T-helper 2 cell treated with Interferon-gamma antibody and Interleukin-4, amounts not matched to agents 5 μg/mL and 100 μg/mL, for 36 hours (primary cell): ENCODE measurements around the gene HOXC12.

Experiments used
- DNase-seq: peaks from one replicate; pipeline ENCODE4 v3.0.0; 2021; ENCODE audit warnings: low spot score
- H3K27ac Mint-ChIP-seq: one replicate; pipeline ENCODE4 v1.8.0; 2021; ENCODE audit warnings: mild to moderate bottlenecking, mixed read lengths
- H3K27me3 Mint-ChIP-seq: one replicate; pipeline ENCODE4 v1.8.0; 2021; ENCODE audit warnings: low read depth, mixed read lengths
- H3K36me3 Mint-ChIP-seq: one replicate; pipeline ENCODE4 v1.8.0; 2021; ENCODE audit warnings: low read depth, mixed read lengths
- H3K4me1 Mint-ChIP-seq: one replicate; pipeline ENCODE4 v1.8.0; 2021; ENCODE audit warnings: low read depth, mixed read lengths
- H3K4me3 Mint-ChIP-seq: one replicate; pipeline ENCODE4 v1.8.0; 2022; ENCODE audit warnings: mild to moderate bottlenecking, moderate library complexity, mixed read lengths
- H3K9me3 Mint-ChIP-seq: one replicate; pipeline ENCODE4 v1.8.0; 2021; ENCODE audit warnings: mixed read lengths

Gene HOXC12

GRCh38 chr12:53956914-53957536 is 2.3 kb downstream of the HOXC12 start:
- peaks cover 9% of the 10 kb centered on the region for H3K4me1 Mint-ChIP-seq
- no peaks in the 10 kb centered on the region for H3K9me3 Mint-ChIP-seq
- H3K4me3 Mint-ChIP-seq, result no peak overlapping the region
- peaks cover 87% of the 10 kb centered on the region for H3K27me3 Mint-ChIP-seq
- H3K36me3 Mint-ChIP-seq, result no peaks in the 10 kb centered on the region
- peak overlapping the region; percentile 26 for H3K27ac Mint-ChIP-seq
- DNase-seq, result no peak

- no peak overlapping the region for H3K4me3 Mint-ChIP-seq
Observed at GRCh38 chr12:53958128-53958527, 3.4 kb downstream of the HOXC12 start.

GRCh38 chr12:53959314-53959713 is 4.6 kb downstream of the HOXC12 start:
- Mint-ChIP-seq H3K4me3 (no peak overlapping the region), H3K36me3 (no peaks in the 10 kb centered on the region), H3K27ac (no peak overlapping the region), H3K4me1 (peaks cover 11% of the 10 kb centered on the region), H3K9me3 (no peaks in the 10 kb centered on the region), H3K27me3 (peaks cover 84% of the 10 kb centered on the region)
- DNase-seq, result no peak

More at GRCh38 chr12:53958128-53958527, 3.4 kb downstream of the HOXC12 start:
- DNase-seq, result no peak
- no peaks in the 10 kb centered on the region for H3K9me3 Mint-ChIP-seq
- H3K4me1 Mint-ChIP-seq, result peaks cover 9% of the 10 kb centered on the region
- no peak overlapping the region for H3K27ac Mint-ChIP-seq
- H3K27me3 Mint-ChIP-seq, result peaks cover 86% of the 10 kb centered on the region
- no peaks in the 10 kb centered on the region for H3K36me3 Mint-ChIP-seq

- Mint-ChIP-seq H3K9me3 (no peaks in the 10 kb centered on the region), H3K4me3 (no peak overlapping the region), H3K4me1 (peaks cover 11% of the 10 kb centered on the region), H3K36me3 (no peaks in the 10 kb centered on the region), H3K27ac (peak overlapping the region; percentile 35), H3K27me3 (peaks cover 87% of the 10 kb centered on the region)
- no peak for DNase-seq
Observed at GRCh38 chr12:53960187-53961024, 5.7 kb downstream of the HOXC12 start.

- DNase-seq, result no peak
- H3K27me3 Mint-ChIP-seq, result peaks cover 87% of the 10 kb centered on the region
- no peak overlapping the region for H3K4me3 Mint-ChIP-seq
- H3K9me3 Mint-ChIP-seq, result no peaks in the 10 kb centered on the region
- H3K36me3 Mint-ChIP-seq, result no peaks in the 10 kb centered on the region
- no peak overlapping the region for H3K27ac Mint-ChIP-seq
- H3K4me1 Mint-ChIP-seq, result peaks cover 8% of the 10 kb centered on the region
Observed at GRCh38 chr12:53961025-53961761, 6.5 kb downstream of the HOXC12 start.

GRCh38 chr12:53963005-53963404 is 8.3 kb downstream of the HOXC12 start:
- no peak for DNase-seq
- H3K27ac Mint-ChIP-seq, result no peak overlapping the region
- peaks cover 10% of the 10 kb centered on the region for H3K4me1 Mint-ChIP-seq
- H3K9me3 Mint-ChIP-seq, result no peaks in the 10 kb centered on the region
- no peak overlapping the region for H3K4me3 Mint-ChIP-seq
- no peaks in the 10 kb centered on the region for H3K36me3 Mint-ChIP-seq
- peaks cover 87% of the 10 kb centered on the region for H3K27me3 Mint-ChIP-seq

- no peaks in the 10 kb centered on the region for H3K9me3 Mint-ChIP-seq
Observed at GRCh38 chr12:53963434-53964314, 9.0 kb downstream of the HOXC12 start.

GRCh38 chr12:53964315-53964713 is 9.6 kb downstream of the HOXC12 start:
- Mint-ChIP-seq H3K4me1 (peaks cover 10% of the 10 kb centered on the region), H3K27ac (no peak overlapping the region), H3K27me3 (peaks cover 89% of the 10 kb centered on the region), H3K4me3 (no peak overlapping the region), H3K9me3 (no peaks in the 10 kb centered on the region), H3K36me3 (no peaks in the 10 kb centered on the region)
- no peak for DNase-seq

More at GRCh38 chr12:53963434-53964314, 9.0 kb downstream of the HOXC12 start:
- DNase-seq, result no peak
- no peak overlapping the region for H3K4me3 Mint-ChIP-seq
- H3K27ac Mint-ChIP-seq, result no peak overlapping the region
- peaks cover 87% of the 10 kb centered on the region for H3K27me3 Mint-ChIP-seq
- H3K4me1 Mint-ChIP-seq, result peaks cover 10% of the 10 kb centered on the region
- H3K36me3 Mint-ChIP-seq, result no peaks in the 10 kb centered on the region

- Mint-ChIP-seq H3K27ac (peak overlapping the region; percentile 82), H3K27me3 (peaks cover 89% of the 10 kb centered on the region), H3K36me3 (no peaks in the 10 kb centered on the region), H3K9me3 (no peaks in the 10 kb centered on the region), H3K4me3 (no peak overlapping the region), H3K4me1 (peaks cover 10% of the 10 kb centered on the region)
- DNase-seq, result no peak
Observed at GRCh38 chr12:53965281-53966084, 10.8 kb downstream of the HOXC12 start.

- Mint-ChIP-seq H3K4me3 (no peak overlapping the region), H3K27me3 (peaks cover 92% of the 10 kb centered on the region), H3K9me3 (no peaks in the 10 kb centered on the region), H3K36me3 (no peaks in the 10 kb centered on the region), H3K27ac (peak overlapping the region; percentile 27), H3K4me1 (peaks cover 10% of the 10 kb centered on the region)
- no peak for DNase-seq
Observed at GRCh38 chr12:53966085-53966384, 11.3 kb downstream of the HOXC12 start.

GRCh38 chr12:53966385-53967133 is 11.9 kb downstream of the HOXC12 start:
- peak overlapping the region; percentile 27 for H3K27ac Mint-ChIP-seq
- no peak overlapping the region for H3K4me3 Mint-ChIP-seq
- H3K9me3 Mint-ChIP-seq, result no peaks in the 10 kb centered on the region
- H3K27me3 Mint-ChIP-seq, result peaks cover 97% of the 10 kb centered on the region
- H3K4me1 Mint-ChIP-seq, result peaks cover 10% of the 10 kb centered on the region
- DNase-seq, result no peak
- no peaks in the 10 kb centered on the region for H3K36me3 Mint-ChIP-seq

- Mint-ChIP-seq H3K27me3 (peaks cover 99% of the 10 kb centered on the region), H3K36me3 (no peaks in the 10 kb centered on the region), H3K4me3 (no peak overlapping the region), H3K27ac (no peak overlapping the region), H3K9me3 (no peaks in the 10 kb centered on the region), H3K4me1 (peaks cover 10% of the 10 kb centered on the region)
- no peak for DNase-seq
Observed at GRCh38 chr12:53967421-53967925, 12.8 kb downstream of the HOXC12 start.
